GM19397 (cell line): Measurements from ENCODE around the gene KIFC3.
"Not testable (repeated sequence)": the region's sequence is repeated elsewhere in the genome, so short reads cannot be mapped to it uniquely, and the experiment has no call there.

Experiments used
- ATAC-seq: cut with Tn5 transposase; IDR thresholded peaks from one replicate; pipeline ENCODE4 v1.9.1; 2021; ENCODE audit warnings: mild to moderate bottlenecking, moderate library complexity; ENCODE audit not compliant: unreplicated experiment

KIFC3 gene

GRCh38 chr16:57802341-57803133, at the start of gene KIFC3:
Gene KIFC3, minus strand, starts transcription at chr16:57802491. Its CDS starts 4,248 bp downstream, at chr16:57798243.
- peak; percentile 71 for ATAC-seq

- no peak for ATAC-seq
Measured at GRCh38 chr16:57848181-57848580, 45.9 kb upstream of the KIFC3 start.

GRCh38 chr16:57846931-57847330, 44.6 kb upstream of the KIFC3 start:
- ATAC-seq = not testable (repeated sequence)

- ATAC-seq = no peak
Measured at GRCh38 chr16:57846078-57846697, 43.9 kb upstream of the KIFC3 start.

- no peak for ATAC-seq
Measured at GRCh38 chr16:57845115-57845514, 42.8 kb upstream of the KIFC3 start.

- no peak for ATAC-seq
Measured at GRCh38 chr16:57844416-57845030, 42.2 kb upstream of the KIFC3 start.

- no peak for ATAC-seq
Measured at GRCh38 chr16:57843400-57843799, 41.1 kb upstream of the KIFC3 start.

GRCh38 chr16:57842601-57843000, 40.3 kb upstream of the KIFC3 start:
- no peak for ATAC-seq

- no peak for ATAC-seq
Measured at GRCh38 chr16:57840833-57841232, 38.5 kb upstream of the KIFC3 start.

- ATAC-seq = no peak
Measured at GRCh38 chr16:57838161-57838560, 35.9 kb upstream of the KIFC3 start.

- no peak for ATAC-seq
Measured at GRCh38 chr16:57837305-57838125, 35.2 kb upstream of the KIFC3 start.

GRCh38 chr16:57835439-57835838, 33.1 kb upstream of the KIFC3 start:
- ATAC-seq = not testable (repeated sequence)

- ATAC-seq = no peak
Measured at GRCh38 chr16:57834936-57835335, 32.6 kb upstream of the KIFC3 start.

- ATAC-seq = no peak
Measured at GRCh38 chr16:57830890-57831484, 28.7 kb upstream of the KIFC3 start.

GRCh38 chr16:57829969-57830360, 27.7 kb upstream of the KIFC3 start:
- no peak for ATAC-seq

GRCh38 chr16:57828272-57829161, 26.2 kb upstream of the KIFC3 start:
- no peak for ATAC-seq

GRCh38 chr16:57826706-57827625, 24.7 kb upstream of the KIFC3 start:
- no peak for ATAC-seq

GRCh38 chr16:57826052-57826451, 23.8 kb upstream of the KIFC3 start:
- ATAC-seq = no peak
